Tibial nerve (tissue), 3 donors: ENCODE data around the gene FOXR2.

Source experiments
- POLR2A ChIP-seq, 2 donors: fragments of 450-650 bp; IDR thresholded peaks; one replicate each; pipeline ENCODE4 v1.6.1; 2017; ENCODE audit warnings: antibody characterized with exemption in 2 of 2, mild to moderate bottlenecking in 2 of 2, moderate library complexity in 2 of 2
- TF ChIP-seq, protein P1 (sequence below), 5 experiments: fragments of 200-600 bp in 3 of 5; fragments of 450-650 bp in 2 of 5; sonication (generic) in 3 of 5; IDR thresholded peaks; one replicate each; pipeline ENCODE4 v1.5.1; 2016 to 2019; ENCODE audit warnings: antibody characterized with exemption in 5 of 5, mild to moderate bottlenecking in 3 of 5, moderate library complexity in 2 of 5

- TF ChIP-seq, protein P1, sequence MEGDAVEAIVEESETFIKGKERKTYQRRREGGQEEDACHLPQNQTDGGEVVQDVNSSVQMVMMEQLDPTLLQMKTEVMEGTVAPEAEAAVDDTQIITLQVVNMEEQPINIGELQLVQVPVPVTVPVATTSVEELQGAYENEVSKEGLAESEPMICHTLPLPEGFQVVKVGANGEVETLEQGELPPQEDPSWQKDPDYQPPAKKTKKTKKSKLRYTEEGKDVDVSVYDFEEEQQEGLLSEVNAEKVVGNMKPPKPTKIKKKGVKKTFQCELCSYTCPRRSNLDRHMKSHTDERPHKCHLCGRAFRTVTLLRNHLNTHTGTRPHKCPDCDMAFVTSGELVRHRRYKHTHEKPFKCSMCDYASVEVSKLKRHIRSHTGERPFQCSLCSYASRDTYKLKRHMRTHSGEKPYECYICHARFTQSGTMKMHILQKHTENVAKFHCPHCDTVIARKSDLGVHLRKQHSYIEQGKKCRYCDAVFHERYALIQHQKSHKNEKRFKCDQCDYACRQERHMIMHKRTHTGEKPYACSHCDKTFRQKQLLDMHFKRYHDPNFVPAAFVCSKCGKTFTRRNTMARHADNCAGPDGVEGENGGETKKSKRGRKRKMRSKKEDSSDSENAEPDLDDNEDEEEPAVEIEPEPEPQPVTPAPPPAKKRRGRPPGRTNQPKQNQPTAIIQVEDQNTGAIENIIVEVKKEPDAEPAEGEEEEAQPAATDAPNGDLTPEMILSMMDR (IDR thresholded peaks at IDR 0.05): no peak
- TF ChIP-seq POLR2A (IDR thresholded peaks at IDR 0.05): no peak
Observed at GRCh38 chrX:55619547-55619946, 3.7 kb upstream of the FOXR2 start.
